ENCODE results near the gene HNF1B.

GRCh38 chr17:37697381-37697780 is 47.5 kb downstream of the HNF1B start:
- no peak for TF ChIP-seq PAX5 (IDR thresholded peaks at IDR 0.05; ENCODE audit: insufficient read depth, low read length, severe bottlenecking)
- no peak for TF ChIP-seq POLR2A (IDR thresholded peaks at IDR 0.05; ENCODE audit: low read depth, low read length)
- no peak for TF ChIP-seq POLR2AphosphoS5 (IDR thresholded peaks at IDR 0.05; ENCODE audit: low read depth, low read length)
